CD4-positive, alpha-beta T cell (primary cell): Measurements from ENCODE around the gene ALOX15B. TPM values are rescaled to one million over a fixed set of nuclear protein-coding genes. Genes with fewer than 3 reads are reported as not detected.
A peak's percentile ranks its signal among the peaks of the same experiment; 100 is the strongest.

ENCODE experiments used
- ATAC-seq: fragments of 200-7000 bp; cut with Tn5 transposase; one replicate; pipeline ENCODE4 v1.10.0; 2022; ENCODE audit warnings: mild to moderate bottlenecking; ENCODE audit not compliant: poor library complexity
- CTCF ChIA-PET: fragments of 350-600 bp; sonication (Branson Sonifier 250); formaldehyde crosslinking; loops from one replicate; lab custom pipeline; 2021; ENCODE audit warnings: antibody characterized with exemption, inconsistent platforms; lab: Charles Lee
- POLR2A ChIA-PET: fragments of 350-600 bp; sonication (Branson Sonifier 250); formaldehyde crosslinking; loops from one replicate; lab custom pipeline; 2021; ENCODE audit warnings: antibody characterized with exemption, inconsistent platforms; lab: Charles Lee
- DNase-seq, 14 experiments: peaks; one replicate each; pipeline ENCODE4 v3.0.0-alpha.2; 2013 to 2020; ENCODE audit warnings: mixed read lengths in 2 of 14
- H3K27ac ChIP-seq, 2 donors: one replicate each; pipeline versions ENCODE4 v1.5.1 to v1.7.0; 2013; ENCODE audit warnings: low read length in 2 of 2, low read depth in 1 of 2, mild to moderate bottlenecking in 1 of 2
- H3K27me3 ChIP-seq, 2 experiments: 1 replicate in 1 of 2; 2 replicates in 1 of 2; pipeline versions ENCODE4 v1.6.1 to v1.7.0; 2013; ENCODE audit warnings: low read length in 2 of 2, control low read depth in 1 of 2, mild to moderate bottlenecking in 1 of 2, moderate library complexity in 1 of 2; ENCODE audit not compliant: insufficient read depth in 2 of 2, control insufficient read depth in 1 of 2
- H3K36me3 ChIP-seq: one replicate; pipeline ENCODE4 v1.6.1; 2013; ENCODE audit warnings: low read length, control low read depth; ENCODE audit not compliant: insufficient read depth
- H3K4me1 ChIP-seq: one replicate; pipeline ENCODE4 v1.6.1; 2013; ENCODE audit warnings: low read length, control low read depth; ENCODE audit not compliant: insufficient read depth
- H3K4me3 ChIP-seq: one replicate; pipeline ENCODE4 v1.5.1; 2013; ENCODE audit warnings: mild to moderate bottlenecking, low read length, moderate library complexity
- H3K9me3 ChIP-seq, 2 experiments: 1 replicate in 1 of 2; 2 replicates in 1 of 2; pipeline versions ENCODE4 v1.6.1 to v1.7.0; 2013; ENCODE audit warnings: low read length in 2 of 2, mild to moderate bottlenecking in 2 of 2, control low read depth in 1 of 2, moderate library complexity in 1 of 2; ENCODE audit not compliant: control insufficient read depth in 1 of 2, insufficient read depth in 1 of 2
- H3K27ac Mint-ChIP-seq: one replicate; pipeline ENCODE4 v1.8.0; 2020; ENCODE audit warnings: mixed read lengths
- H3K27me3 Mint-ChIP-seq: one replicate; pipeline ENCODE4 v1.8.0; 2021; ENCODE audit warnings: mixed read lengths
- H3K36me3 Mint-ChIP-seq: one replicate; pipeline ENCODE4 v1.8.0; 2021; ENCODE audit warnings: low read depth, mixed read lengths
- H3K4me1 Mint-ChIP-seq: one replicate; pipeline ENCODE4 v1.8.0; 2021; ENCODE audit warnings: low read depth, mixed read lengths
- H3K4me3 Mint-ChIP-seq: one replicate; pipeline ENCODE4 v1.8.0; 2020; ENCODE audit warnings: mild to moderate bottlenecking, mixed read lengths
- H3K9me3 Mint-ChIP-seq: one replicate; pipeline ENCODE4 v1.8.0; 2020; ENCODE audit warnings: mixed read lengths
- CTCF ChIP-seq: fragments of 200-600 bp; IDR thresholded peaks from one replicate; pipeline ENCODE4 v1.8.0; 2022; ENCODE audit warnings: antibody characterized with exemption, mild to moderate bottlenecking
- intact Hi-C, 2 experiments: fragments of 100-400 bp; cut with DNase I in 1 of 2; cut with micrococcal nuclease in 1 of 2; formaldehyde crosslinking; loops; one replicate each; pipeline versions ENCODE4 v1.15.1 to v1.9.0; 2023 to 2025; cut with DNase I, micrococcal nuclease
- total RNA-seq, 174 experiments: library from RNA in 2 of 174; stranded (reverse) in 2 of 174; gene quantifications; one replicate each; pipeline ENCODE4 v1.2.3 and lab custom pipeline; 2021 to 2026

The ALOX15B gene
- total RNA-seq, 2 experiments from 2014 or later: not detected

DNA sequence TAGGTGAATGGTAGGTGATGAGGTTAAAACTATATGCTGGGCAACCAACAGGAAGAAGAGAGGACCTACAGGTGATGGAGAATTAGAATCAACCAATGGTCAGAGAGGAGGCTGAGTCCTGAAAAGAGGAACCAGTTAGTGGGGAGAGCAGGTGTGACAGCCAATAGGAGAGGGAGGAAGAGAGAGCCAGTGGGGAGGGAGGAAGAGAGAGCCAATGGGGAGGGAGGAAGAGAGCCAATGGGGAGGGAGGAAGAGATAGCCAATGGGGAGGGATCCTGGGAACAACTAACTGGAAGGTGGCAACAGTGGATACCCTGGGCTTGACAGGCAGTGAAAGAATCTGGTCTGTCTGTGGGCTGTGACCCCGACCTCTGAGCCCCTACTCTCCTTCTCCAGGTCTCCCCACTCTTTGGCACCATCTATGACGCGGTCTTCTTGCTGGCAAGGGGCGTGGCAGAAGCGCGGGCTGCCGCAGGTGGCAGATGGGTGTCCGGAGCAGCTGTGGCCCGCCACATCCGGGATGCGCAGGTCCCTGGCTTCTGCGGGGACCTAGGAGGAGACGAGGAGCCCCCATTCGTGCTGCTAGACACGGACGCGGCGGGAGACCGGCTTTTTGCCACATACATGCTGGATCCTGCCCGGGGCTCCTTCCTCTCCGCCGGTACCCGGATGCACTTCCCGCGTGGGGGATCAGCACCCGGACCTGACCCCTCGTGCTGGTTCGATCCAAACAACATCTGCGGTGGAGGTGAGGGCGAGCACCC, 32.7 kb upstream of the ALOX15B start:
- Histone ChIP-seq H3K9me3 (peaks cover 0 to 8% of the 10 kb centered on the region in 2 experiments), H3K4me1 (peaks cover 9% of the 10 kb centered on the region), H3K4me3 (no peak overlapping the region), H3K27me3 (peaks cover 19 to 41% of the 10 kb centered on the region in 2 experiments), H3K36me3 (no peaks in the 10 kb centered on the region), H3K27ac (no peak overlapping the region)
- H3K36me3 Mint-ChIP-seq: no peaks in the 10 kb centered on the region
- intact Hi-C loops: no loop called here
- no peak overlapping the region for H3K4me3 Mint-ChIP-seq
- H3K27ac Mint-ChIP-seq: no peak overlapping the region
- H3K4me1 Mint-ChIP-seq: peaks cover 8% of the 10 kb centered on the region
- ATAC-seq (no peak), DNase-seq (no peak)
- ChIA-PET POLR2A (no interaction called here), CTCF (no interaction called here)
- no peaks in the 10 kb centered on the region for H3K9me3 Mint-ChIP-seq
- no peak for TF ChIP-seq CTCF
- H3K27me3 Mint-ChIP-seq: peaks cover 39% of the 10 kb centered on the region

GRCh38 chr17:8006836-8007680, 31.8 kb upstream of the ALOX15B start:
- Histone ChIP-seq H3K4me3 (no peak overlapping the region), H3K9me3 (peaks cover 0 to 8% of the 10 kb centered on the region in 2 experiments), H3K4me1 (peaks cover 9% of the 10 kb centered on the region), H3K36me3 (no peaks in the 10 kb centered on the region), H3K27me3 (peaks cover 16 to 36% of the 10 kb centered on the region in 2 experiments), H3K27ac (no peak overlapping the region)
- DNase-seq: no peak
- ATAC-seq: no peak
- H3K27me3 Mint-ChIP-seq: peaks cover 32% of the 10 kb centered on the region
- no peak overlapping the region for H3K27ac Mint-ChIP-seq
- intact Hi-C loops: no loop called here
- no peaks in the 10 kb centered on the region for H3K9me3 Mint-ChIP-seq
- no peaks in the 10 kb centered on the region for H3K36me3 Mint-ChIP-seq
- H3K4me1 Mint-ChIP-seq: peaks cover 4% of the 10 kb centered on the region
- POLR2A ChIA-PET: no interaction called here
- TF ChIP-seq CTCF: no peak
- H3K4me3 Mint-ChIP-seq: peak overlapping the region; percentile 13
- CTCF ChIA-PET: no interaction called here

- no peak for DNase-seq
- intact Hi-C loops: no loop called here
- peaks cover 9 to 28% of the 10 kb centered on the region in 2 experiments for H3K27me3 ChIP-seq
- no peak for ATAC-seq
- H3K27ac Mint-ChIP-seq: no peak overlapping the region
- H3K27me3 Mint-ChIP-seq: peaks cover 28% of the 10 kb centered on the region
- no peak overlapping the region for H3K4me3 ChIP-seq
- no peak for TF ChIP-seq CTCF
- no peaks in the 10 kb centered on the region for H3K4me1 Mint-ChIP-seq
- no peaks in the 10 kb centered on the region for H3K36me3 ChIP-seq
- no peaks in the 10 kb centered on the region for H3K36me3 Mint-ChIP-seq
- H3K4me1 ChIP-seq: peaks cover 1% of the 10 kb centered on the region
- no peak overlapping the region for H3K4me3 Mint-ChIP-seq
- ChIA-PET CTCF (no interaction called here), POLR2A (no interaction called here)
- no peak overlapping the region for H3K27ac ChIP-seq
- no peaks in the 10 kb centered on the region for H3K9me3 Mint-ChIP-seq
- H3K9me3 ChIP-seq: peaks cover 0 to 8% of the 10 kb centered on the region in 2 experiments
Observed at GRCh38 chr17:8007836-8008235, 31.0 kb upstream of the ALOX15B start.
